ENCODE data around the gene MTNR1A. TPM values are rescaled to one million over a fixed set of nuclear protein-coding genes. Genes with fewer than 3 reads are reported as not detected.

Gene MTNR1A
- total and polyA plus RNA-seq, 2 of the 4 experiments (the other 2 are of a cell fraction): not detected

GRCh38 chr4:186602978-186603377 lies 47.6 kb upstream of the MTNR1A start:
- 96% methylated on average over 3 of the region's 9 CpGs; no CpG with 5 or more reads in 1 of the 2 experiments for WGBS, 2 experiments (ENCODE audit: extremely low coverage in 2 of 2, insufficient read length in 1 of 2)
- Histone ChIP-seq H2BK20ac (ENCODE audit: low read depth, low read length) (no peak overlapping the region), H4K5ac (ENCODE audit: low read depth, low read length) (no peak overlapping the region), H2BK5ac (ENCODE audit: low read depth, low read length, poor library complexity, severe bottlenecking) (no peak overlapping the region), H2AK5ac (ENCODE audit: low read depth, low read length) (no peak overlapping the region), H3K4me3 (ENCODE audit: insufficient read depth, low read depth, low read length) (no peak overlapping the region), H2AFZ (replicated peaks; ENCODE audit: low read length, poor library complexity) (no peak overlapping the region), H4K8ac (ENCODE audit: low read depth in 2 of 2, low read length in 2 of 2) (no peak overlapping the region), H4K20me1 (ENCODE audit: insufficient read depth, low read length) (peaks cover 38% of the 10 kb centered on the region; the same call in 1 of the 2 replicates), H3K4me2 (ENCODE audit: low read depth, low read length) (no peak overlapping the region), H3K9ac (ENCODE audit: low read depth, low read length) (no peak overlapping the region), H3K14ac (replicated peaks; ENCODE audit: low read depth, low read length) (no peak overlapping the region), H4K91ac (ENCODE audit: insufficient read depth, low read depth, low read length) (no peak overlapping the region), H3K23ac (ENCODE audit: low read depth, low read length) (no peak overlapping the region), H3K9me1 (ENCODE audit: insufficient read depth, low read length) (peaks cover 10% of the 10 kb centered on the region), H2BK15ac (ENCODE audit: low read depth, low read length) (no peak overlapping the region), H3K18ac (ENCODE audit: low read depth, low read length) (no peak overlapping the region), H2BK120ac (ENCODE audit: low read depth, low read length) (no peak overlapping the region), H3K56ac (ENCODE audit: extremely low read depth, insufficient read depth, low read length) (no peak overlapping the region), H2AK9ac (replicated peaks; ENCODE audit: low read depth, low read length, poor library complexity) (no peak overlapping the region), H3K9me3 (ENCODE audit: control insufficient read depth, insufficient read depth, low read length) (no peaks in the 10 kb centered on the region), H3K36me3 (ENCODE audit: control insufficient read depth, insufficient read depth, low read length) (peaks cover 80% of the 10 kb centered on the region), H3K4ac (ENCODE audit: low read depth, low read length) (no peak overlapping the region), H3K27me3 (ENCODE audit: control insufficient read depth, insufficient read depth, low read length) (no peaks in the 10 kb centered on the region), H3K4me1 (ENCODE audit: control insufficient read depth, insufficient read depth, low read length) (peaks cover 2% of the 10 kb centered on the region; the same call in 1 of the 2 replicates), H3K27ac (ENCODE audit: insufficient read depth, low read length) (no peak overlapping the region), H3K79me1 (ENCODE audit: low read depth in 1 of 2, low read length in 2 of 2) (peaks cover 43 to 78% of the 10 kb centered on the region in 2 experiments)
- in situ Hi-C loops (cut with MboI; ENCODE audit: low sequenced_read_pairs) (no loop called here), dilution Hi-C loops (cut with HindIII; ENCODE audit: low sequenced_read_pairs, unreplicated experiment) (no loop called here), intact Hi-C loops (cut with micrococcal nuclease) (no loop called here)
- TF ChIP-seq ELK1 (IDR thresholded peaks at IDR 0.05; ENCODE audit: borderline replicate concordance, low read depth, low read length): no peak
- DNase-seq: no peak
- ATAC-seq (ENCODE audit: low read depth): no peak
- BruUV-seq (replicated peaks): no TSS peak
- ChIA-PET CTCF (no interaction called here), POLR2A (ENCODE audit: unreplicated experiment) (no interaction called here)

All from IMR-90 (cell line).